NK-92 (cell line): ENCODE results near the gene INTS6.

Experiments used
- DNase-seq: peaks from one replicate; lab custom pipeline; 2025; ENCODE audit not compliant: unreplicated experiment; lab: John Stamatoyannopoulos, UW

INTS6 gene

DNA sequence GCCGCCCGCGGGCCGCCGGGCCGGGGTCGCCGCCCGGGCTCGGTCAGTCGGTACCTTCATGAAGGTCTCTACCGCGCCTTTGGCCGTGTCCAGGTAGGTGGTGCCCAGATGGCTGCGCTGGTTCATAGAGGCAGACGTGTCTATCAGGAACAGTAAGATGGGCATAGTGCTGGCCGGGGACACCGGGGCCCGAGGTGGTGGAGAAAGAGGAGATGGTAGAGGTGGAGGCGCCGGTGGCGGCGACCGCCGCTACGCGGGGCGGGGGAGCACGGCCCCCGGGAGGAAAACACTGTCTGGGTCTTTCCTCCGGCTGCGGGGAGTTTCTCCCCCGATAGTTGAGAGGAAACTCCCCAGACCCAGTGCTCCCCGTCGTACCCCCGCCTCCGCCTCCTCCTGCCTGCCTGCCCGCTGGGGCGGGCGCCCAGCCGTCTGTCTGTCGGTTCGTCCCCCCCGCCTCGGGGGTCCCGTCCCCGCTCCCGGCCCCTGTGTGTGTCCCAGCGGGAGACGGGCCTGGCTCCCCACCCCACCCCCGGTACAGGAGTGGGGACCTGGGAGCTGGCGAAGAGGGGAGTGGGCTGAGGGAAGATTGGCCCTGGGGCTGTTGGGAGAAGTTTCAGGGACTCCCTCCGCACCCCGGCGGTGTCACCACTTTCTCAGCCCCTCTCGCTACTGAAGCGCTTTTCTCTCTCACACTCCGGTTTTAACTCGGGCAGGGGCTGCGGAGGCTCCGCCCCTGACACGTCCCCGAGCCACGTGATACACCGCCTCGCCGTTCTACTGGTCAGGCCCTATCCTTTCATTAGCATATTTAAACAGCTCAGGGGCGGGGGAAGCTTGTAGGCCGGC lies at the start of gene INTS6:
INTS6 (minus strand) TSS at position 676 of the 846 bp plus-strand sequence; CDS start at position 165, 511 bp downstream.
- DNase-seq = peak; percentile 96

- no peak for DNase-seq
Measured at GRCh38 chr13:51502153-51502651, 49.4 kb upstream of the INTS6 start.

GRCh38 chr13:51501592-51502152 lies 48.8 kb upstream of the INTS6 start:
- DNase-seq = no peak

DNA sequence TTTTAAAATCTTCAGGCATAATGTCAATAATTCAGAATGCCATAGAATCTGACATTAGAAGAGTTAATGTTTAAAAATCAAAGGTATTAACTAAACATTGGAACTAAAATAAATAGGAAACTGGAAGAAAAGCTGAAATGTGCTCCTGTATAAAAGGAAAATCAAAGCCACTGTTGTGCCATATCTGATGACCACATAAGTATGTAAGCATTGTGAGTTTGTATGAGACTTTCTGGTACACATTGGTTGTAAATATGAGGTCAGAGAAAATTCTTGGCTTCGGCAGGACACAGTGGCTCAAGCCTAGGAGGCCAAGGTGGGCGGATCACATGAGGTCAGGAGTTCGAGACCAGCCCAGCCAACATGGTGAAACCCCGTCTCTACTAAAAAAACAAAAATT lies 48.3 kb upstream of the INTS6 start:
- DNase-seq = no peak

GRCh38 chr13:51500687-51501086 lies 47.9 kb upstream of the INTS6 start:
- no peak for DNase-seq

GRCh38 chr13:51499841-51500240 lies 47.0 kb upstream of the INTS6 start:
- no peak for DNase-seq

DNA sequence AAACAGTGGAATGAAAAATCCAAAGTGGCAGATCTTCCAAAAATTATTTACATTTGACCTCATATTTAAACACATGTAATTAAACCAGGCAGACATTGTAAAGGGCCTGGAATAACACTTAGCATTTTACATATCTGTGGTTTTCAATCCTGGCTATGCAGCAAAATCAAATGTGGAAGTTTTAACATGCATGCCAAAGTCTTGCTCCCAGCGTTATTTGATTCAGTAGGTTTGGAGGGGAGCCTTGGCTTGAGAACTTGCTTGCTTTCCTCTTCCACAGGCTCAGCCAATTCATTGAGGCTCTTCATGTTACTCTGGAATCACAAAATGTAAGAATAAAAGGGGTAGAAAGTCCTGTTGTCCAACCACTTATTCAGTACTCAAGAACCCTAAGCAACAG lies 42.5 kb upstream of the INTS6 start:
- no peak for DNase-seq

DNA sequence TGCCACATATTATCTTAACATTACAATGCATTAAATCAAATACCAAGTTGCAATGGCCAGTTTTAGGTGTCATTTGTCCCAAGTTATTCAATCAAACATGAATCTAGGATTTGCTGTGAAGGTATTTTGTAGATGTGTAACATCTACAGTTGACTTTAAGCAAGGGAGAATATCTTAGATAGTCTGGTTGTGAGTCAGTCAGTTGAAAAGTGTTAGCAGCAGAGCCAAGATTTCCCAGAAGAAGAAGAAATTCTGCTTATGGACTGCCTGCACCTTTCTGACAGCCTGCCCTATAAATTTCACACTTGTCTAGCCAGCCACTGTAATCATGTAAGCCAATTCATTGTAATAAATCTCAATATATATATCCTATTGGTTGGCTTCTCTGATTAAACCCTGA lies 41.3 kb upstream of the INTS6 start:
- no peak for DNase-seq

DNA sequence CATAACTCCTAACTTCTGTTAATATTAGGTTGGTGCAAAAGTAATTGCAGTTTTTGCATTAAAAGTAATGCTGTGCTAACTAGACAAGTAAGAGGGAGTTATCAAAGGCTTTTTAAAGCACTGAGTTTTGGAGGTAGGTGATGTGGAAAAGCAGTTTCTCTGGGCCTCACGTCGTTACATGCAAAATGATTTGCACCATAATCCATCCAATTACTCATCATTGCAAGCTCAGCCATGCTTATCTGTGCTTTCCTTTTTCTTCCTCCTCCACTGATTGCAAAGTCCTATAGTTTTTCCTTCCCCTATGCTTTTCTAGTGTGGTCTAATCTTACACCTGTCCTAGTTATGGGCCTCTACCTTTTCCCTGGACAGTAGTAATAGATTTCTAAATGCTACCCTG lies 35.4 kb upstream of the INTS6 start:
- DNase-seq = no peak

DNA sequence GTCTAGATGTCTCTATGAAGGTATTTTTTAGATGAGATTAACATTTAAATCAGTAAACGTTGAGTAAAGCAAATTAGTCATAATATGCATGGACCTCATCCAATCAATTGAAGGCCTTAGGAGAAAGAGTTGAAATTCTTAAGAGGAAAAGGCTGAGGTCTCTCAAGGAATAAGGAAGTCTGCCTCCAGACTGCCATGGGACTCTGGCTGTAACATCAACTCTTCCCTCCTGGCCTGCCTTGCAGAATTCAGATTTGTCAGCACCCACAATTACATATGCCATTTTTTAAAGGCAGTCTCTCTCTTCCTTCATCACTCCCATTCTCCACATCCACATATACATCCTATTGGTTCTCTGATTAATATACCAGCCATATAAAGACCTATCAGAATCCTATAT lies 28.8 kb upstream of the INTS6 start:
- DNase-seq = no peak

GRCh38 chr13:51479199-51479523 lies 26.3 kb upstream of the INTS6 start:
- DNase-seq = no peak

- DNase-seq = no peak
Measured at GRCh38 chr13:51478418-51479198, 25.8 kb upstream of the INTS6 start.

GRCh38 chr13:51477653-51478324 lies 25.0 kb upstream of the INTS6 start:
- DNase-seq = no peak

DNA sequence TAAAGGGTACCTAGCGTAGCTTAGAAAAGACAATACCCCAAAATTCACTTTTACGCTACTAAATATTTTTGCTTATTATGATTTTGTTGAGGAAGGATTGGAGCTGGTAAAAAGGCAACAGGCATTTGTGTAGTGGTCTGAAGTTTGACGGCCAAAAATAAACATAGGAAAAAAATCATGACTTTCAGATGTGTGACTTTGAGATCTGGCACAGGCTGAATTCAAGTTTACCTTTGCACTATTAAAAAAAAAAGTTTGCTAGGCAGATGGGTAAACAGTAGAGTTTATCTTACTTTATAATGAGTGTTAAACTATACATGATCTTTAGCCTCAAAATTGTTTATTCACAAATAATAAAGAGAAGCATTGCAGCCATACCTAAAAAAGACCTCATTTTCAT lies 24.3 kb upstream of the INTS6 start:
- DNase-seq = no peak

DNA sequence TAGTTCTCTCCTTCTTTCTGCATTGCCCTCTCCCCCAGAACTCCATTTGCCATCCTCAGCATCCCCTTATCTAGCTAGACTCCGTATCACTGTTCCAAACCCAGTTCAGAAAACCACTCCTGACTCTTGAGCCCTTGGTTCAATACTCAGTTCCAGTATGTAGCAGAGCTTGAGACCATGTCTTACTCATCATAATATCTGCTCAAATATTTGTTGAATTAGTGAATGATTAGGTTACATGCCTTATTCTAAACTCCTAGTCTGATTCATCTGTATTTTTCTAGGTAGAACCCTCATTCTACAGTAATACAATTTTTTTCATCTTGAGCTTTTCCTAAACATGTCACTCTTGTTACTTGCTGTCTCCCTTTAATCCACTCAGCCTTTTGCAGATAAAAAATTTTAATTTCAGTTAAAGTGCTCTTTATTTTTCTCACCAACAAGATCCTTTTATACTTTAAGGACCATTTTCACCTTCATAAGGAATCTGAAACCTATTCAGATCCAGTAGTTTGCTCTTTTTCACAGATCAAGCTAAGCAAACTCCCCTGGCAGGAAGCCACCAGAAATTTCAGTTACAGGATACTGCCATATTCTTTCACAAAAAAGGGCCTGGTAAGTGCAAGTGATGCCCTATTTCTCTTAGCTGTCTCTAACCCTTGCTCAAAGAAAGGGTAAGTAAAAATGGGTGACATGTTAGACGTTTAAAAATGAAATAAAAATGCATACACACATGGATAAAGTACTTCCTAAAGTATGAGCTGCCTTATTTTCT lies 23.1 kb upstream of the INTS6 start:
- no peak for DNase-seq

DNA sequence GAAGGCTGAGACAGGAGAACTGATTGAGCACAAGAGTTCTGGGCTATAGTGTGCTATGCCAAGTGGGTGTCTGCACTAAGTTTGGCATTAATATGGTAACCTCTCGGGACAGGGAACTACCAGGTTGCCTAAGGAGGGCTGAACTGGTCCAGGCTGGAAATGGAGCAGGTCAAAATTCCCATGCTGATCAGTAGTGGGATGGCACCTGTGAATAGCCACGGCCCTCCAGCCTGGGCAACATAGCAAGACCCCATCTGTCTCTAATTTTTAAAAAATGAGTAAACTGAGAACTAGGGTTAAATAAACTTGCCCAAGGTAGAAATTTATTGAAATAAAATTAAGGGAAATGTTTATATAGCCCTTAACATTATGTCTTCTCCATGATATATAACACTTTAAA lies 17.0 kb upstream of the INTS6 start:
- no peak for DNase-seq

GRCh38 chr13:51467730-51468129 lies 14.9 kb upstream of the INTS6 start:
- DNase-seq = no peak

DNA sequence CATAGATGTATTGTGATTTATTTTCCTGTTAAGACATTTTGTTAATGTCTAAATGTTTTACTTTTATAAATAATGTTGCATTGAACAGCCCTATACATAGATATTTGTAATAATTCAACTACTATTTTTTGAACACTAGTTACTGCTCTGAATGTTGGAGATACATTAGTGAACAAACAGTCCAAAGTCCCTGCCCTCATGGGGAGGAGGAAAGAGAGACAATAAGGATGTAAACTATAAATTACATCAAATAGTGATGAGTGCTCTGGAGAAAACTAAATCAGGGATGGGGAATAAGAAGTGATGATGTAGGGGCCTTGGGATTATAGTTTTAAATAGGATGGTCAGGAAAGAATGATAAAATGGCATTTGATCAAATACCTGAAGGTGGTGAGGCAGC lies 12.3 kb upstream of the INTS6 start:
- no peak for DNase-seq

GRCh38 chr13:51457086-51457815 lies 4.4 kb upstream of the INTS6 start:
- no peak for DNase-seq

GRCh38 chr13:51456510-51456909 lies 3.7 kb upstream of the INTS6 start:
- DNase-seq = no peak
